ENCODE data around the gene NPC2.

NPC2 gene

DNA sequence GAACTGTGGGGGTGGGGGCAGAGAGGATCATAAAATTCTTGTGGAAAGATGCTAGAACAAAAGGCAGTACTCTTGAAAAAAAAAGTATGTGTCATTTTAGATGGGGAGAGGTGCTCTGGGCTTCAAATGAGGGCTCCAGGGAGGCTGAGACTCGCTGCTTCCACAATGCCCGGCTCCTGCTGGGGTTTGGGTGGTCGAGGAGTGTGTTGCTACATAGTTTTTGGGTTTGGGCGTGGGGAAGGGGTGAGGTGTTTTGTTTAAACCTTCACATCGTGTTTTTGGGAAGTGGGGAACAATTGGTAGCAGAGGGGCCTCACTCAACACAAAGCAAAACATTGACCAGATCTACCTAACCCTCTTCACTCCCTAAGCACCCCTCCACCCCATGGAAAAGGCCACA is 8.6 kb upstream of the NPC2 start:
- DNase-seq = no peak

DNA sequence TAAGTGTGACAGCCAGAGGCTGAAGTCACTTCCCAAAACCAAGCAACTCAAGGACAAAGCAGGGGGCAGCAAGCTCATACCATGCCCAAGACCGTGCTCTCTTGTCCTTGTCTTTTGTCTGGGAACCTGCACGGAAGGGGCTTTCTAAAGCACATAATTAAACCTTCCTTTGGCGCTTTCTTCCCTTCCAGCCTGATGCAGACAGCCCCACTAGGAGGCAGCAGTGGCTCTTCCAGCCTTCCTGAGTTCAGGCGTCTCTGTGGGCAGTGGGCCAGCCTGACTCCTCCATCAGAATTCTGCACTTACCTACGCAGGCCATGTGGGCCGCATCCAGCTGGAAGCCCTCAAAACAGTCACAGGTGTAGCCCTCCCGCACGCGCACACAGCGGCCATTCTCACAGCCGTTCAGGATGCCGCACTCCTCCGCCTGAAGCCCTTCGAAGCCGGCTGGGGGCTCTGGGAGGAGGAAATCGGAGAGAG is 8.1 kb upstream of the NPC2 start:
- DNase-seq = peak; percentile 85

DNA sequence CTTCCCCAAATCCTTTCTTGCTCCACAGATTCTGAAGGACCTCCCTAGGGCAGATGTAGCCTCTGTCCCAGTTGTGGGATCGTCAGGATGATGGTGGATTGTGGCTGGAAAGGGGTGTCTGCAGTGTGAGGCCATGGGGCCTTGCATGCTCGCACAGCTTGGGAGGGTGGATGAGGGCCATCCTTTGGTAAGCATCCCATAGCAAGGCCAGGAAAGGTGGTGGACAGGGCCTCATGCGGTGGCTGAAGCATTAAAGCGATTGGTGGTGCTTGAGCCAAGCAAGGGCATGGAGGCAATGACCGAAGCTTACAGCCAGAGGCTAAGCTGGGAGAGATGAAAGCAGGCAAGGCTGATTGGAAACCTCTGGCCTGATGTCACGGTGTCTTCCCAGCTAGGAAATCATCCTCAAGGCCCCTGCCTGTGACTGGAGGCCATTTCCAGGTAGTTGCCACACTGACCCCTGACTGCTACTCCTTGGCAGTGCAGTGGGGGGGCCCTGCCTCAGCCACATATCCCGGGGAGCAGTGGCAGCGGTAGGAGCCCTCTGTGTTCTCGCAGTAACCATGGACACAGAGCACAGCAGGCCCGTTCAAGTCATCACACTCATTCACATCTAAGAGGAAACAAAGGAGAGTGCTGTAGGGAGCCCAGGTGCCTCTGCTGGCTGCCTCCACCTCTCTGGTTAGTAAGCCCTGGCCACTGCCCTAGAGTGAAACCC is 7.5 kb upstream of the NPC2 start:
- DNase-seq = peak; percentile 50

DNA sequence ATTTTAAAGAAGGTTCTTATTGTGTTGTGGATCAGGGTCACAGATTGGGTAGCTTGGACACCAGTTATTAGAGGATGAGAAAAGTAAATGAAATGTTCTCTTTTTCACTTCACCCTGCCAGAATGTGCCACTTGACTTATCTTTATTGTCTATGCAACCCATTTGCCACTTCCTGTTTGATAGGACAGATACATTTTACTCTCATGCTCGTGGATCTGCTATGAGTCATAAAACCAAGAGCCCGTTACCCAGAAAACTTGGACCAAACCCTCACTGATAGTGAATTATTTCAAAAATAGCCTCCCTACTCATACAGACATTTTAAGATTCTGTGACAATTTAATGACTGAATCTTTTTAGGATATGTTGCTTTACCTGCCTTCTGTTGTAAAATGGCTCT is 2.3 kb upstream of the NPC2 start:
- no peak for DNase-seq

DNA sequence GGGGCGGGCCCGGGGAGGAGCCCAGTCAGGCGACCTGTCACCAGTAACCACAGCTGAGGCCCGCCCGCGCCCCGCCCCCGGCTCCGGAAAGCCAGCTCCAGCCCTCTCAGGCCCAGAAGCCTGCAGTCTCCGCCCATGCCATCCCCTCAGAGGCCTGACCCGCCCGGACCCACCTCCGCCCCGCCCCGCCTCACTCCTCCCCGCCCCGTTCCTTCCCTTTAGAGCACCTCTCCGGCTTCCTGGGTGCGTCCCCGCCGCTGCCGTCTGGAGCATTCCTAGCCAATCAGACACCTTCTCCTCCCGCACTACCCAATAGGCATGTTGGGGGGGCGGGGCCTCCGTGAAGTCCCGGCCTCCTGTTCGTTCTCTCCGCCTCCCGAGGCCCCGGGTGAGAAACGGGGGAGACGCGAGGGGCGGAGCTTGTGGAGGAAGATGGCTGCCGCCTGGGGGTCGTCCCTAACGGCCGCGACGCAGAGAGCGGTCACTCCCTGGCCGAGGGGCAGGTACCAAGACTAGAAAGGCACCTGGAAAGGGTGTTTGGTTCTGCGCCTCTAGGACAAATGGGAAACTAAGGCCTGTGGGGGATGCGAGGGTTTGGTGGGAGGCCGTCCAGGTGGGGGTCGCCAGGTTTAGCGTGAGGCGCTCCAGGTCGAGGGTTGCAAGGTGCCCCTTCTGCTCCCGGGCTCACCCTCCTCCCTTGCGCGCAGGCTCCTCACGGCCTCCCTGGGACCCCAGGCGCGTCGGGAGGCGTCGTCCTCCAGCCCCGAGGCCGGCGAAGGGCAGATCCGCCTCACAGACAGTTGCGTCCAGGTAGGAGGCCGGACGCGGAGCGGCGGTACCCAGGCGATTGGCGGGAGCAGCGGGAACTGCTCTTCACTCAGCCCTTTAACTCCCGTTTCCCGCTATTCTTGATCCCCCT is 497 bp upstream of the NPC2 start, which contains the start of gene ISCA2:
TSS of gene ISCA2 (plus strand) at position 423 of the 919 bp plus-strand sequence. CDS start at position 433, 10 bp downstream.
- peak; percentile 99 for DNase-seq

DNA sequence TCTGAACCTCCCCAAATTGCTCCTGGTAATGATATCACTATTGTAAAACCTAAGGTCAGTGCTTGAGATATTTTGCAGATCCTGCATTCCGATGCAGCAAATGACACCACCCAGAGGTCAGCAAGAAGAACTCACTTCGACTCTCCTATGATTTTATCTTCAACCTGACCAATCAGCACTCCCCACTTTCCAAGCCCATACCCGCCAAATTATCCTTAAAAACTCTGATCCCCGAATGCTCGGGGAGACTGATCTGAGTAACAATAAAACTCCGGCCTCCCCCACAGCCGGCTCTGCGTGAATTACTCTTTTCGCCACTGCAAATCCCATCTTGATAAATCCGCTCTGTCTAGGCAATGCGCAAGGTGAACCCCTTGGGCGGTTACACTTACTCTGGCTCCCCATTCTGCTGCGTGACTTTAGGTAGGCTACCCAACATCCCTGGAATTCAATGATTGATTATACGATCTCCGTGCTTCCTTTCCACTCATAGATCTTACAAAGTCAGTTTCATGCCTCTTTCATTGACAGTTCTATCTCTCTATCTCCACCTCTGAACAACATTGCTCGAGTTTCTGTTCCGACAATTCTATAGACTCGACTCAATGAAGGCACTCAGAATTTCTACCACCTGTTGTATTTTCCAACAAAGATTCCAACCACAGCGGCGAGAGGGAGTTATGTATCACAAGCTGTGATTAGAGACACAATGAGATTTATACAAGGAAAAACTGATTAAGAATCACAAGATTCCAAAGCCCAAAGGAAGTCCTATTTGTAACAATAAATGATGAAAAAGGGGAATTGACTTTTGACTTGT is 939 bp downstream of the NPC2 start:
- DNase-seq = no peak

DNA sequence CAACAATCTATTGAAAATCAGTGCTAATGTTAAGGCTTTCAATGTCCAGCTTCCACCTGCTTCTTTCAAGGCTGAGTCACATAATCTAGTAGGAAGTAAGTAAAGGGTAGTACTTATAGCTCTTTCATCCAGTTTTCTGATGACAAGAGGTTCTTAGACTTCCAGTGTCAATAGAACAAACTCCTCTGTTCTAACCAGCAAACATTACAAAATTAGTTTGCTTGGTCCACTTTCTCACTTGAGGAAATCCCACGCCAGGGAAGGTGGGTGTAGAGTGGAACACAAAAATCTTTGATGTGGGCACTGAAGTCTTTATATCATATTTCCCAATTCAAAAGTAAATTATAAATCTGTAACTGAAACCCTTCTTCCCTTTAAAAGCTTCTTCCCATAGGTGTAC is 2.6 kb downstream of the NPC2 start:
- no peak for DNase-seq

DNA sequence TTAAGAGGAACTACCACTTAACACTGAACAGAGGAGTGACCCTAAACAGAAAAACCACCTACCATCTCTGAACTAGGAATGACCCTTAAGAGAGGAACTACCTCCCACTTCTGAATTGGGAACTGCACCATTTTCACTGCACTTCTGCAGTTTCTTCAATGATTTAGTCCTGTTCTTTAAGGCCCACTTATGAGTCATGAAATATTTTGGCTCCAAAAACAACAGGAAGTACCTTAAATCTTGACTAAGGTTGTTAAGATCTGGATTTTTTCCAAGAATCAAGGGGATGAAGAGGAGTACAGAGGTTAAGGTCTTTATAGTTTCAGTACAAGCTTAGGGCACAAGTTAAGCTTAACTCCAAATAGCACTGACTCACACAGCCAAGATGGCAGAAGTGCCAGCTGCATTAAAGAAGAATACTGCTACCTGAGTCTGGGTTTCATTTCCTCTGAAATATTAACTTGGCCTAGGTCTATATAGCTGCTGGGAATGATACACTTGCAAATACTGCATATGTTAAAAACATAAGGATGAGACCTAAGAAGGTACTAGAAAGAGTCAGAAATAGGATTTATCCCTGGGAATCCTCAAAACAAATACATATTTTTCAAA is 4.2 kb downstream of the NPC2 start:
- no peak for DNase-seq

DNA sequence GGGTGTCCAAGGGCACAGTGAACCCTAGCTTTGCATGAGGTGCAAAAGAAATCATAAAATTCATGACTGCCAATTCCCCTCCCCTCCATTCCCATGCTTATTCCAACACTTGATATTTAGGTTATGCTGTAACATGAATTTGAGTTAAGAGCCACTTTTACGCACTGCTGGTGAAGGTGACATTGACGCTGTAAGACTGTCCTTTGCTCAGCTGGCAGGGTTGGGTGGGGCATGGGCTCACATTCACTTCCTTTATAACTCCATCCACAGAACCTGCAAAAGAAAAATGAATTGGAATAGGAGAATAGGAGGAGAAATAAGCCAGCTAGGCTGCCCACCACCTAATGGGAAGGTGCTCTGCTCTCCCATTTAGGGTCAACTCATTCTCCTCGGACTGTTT is 6.9 kb downstream of the NPC2 start:
- DNase-seq = no peak

DNA sequence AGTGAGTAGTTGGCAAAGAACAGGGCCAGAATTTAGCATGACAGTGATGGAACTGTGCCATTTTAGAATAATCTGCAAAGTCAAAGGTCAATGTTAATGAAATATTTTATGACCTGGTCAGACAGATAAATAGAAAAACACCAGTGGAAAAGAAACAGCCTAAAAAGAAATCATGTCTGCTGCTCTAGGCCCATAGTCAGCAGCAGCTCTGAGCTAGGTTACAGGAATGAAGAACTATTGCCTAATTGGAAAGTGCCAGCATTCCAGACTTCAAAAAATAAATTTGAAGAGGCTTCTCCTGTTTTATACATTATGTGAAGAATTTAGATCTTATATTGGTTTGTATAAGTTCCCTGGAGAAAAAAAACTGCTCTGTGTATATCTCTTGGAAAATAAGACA is 9.8 kb downstream of the NPC2 start:
- no peak for DNase-seq

DNA sequence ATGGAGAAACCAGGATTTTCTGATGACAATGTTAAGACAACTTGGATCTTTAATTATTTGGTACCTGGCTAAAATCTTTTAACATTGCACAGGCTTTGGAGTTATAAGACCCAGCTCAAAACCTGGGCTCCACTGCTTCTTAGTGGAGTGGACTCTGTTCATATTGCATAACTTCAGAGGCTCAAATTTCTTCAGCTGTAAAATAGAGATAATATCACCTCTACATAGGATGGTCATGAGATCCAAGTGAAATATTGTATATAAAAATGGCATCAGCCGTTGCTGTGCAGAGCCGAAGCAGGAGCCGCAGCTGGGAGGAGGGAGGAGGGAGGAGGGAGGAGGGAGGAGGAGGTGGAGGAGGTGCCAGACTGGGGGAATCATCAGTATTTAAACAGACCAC is 10.5 kb downstream of the NPC2 start:
- no peak for DNase-seq

DNA sequence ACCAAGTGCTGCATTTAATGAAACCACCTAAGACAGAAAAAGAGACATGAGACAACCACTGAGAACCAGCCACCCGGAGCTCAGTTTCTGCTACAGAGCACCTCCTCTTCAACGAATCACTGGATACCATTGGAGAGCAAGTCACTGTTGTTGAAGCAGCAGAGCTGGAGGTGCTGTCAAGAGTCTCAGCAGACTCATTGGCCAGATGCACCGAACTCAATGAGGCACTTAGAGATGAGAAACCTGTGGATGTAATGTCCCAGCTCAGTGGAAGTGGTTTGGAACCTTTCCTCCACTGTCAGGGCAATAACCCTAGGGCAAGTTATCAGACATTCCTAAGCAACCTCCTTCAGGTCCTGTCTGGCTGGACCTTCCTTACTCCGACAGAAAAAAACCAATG is 13.1 kb downstream of the NPC2 start:
- DNase-seq = no peak

DNA sequence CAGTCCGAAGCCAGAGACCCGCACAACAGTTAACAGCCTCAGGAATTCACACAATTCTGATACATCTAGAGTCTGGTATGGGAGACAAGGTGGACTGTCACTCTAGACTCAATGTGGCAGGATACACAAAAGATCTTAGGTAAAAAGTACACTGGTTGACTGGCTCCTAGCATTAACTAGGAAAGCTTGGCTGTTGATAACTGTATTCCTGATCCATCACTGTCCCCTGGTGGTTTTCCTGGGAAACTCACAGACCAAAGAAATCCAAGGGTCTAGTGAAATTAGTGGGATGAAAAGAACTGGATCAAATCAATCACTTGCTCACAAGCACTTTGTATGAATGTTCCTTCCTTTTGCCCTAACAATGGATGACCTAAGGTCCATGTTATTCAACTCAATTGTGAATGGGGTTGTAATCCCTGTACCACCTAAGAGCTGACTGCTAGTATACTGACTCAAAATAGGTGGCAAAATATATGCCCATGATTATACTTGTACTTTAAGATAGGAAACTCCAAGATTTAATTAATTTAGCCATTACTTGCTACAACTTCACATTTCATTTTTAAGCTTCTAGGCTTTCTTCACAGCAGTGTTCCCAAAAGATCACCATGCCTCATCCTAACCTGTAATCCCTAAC is 14.0 kb downstream of the NPC2 start:
- DNase-seq = peak; percentile 37

DNA sequence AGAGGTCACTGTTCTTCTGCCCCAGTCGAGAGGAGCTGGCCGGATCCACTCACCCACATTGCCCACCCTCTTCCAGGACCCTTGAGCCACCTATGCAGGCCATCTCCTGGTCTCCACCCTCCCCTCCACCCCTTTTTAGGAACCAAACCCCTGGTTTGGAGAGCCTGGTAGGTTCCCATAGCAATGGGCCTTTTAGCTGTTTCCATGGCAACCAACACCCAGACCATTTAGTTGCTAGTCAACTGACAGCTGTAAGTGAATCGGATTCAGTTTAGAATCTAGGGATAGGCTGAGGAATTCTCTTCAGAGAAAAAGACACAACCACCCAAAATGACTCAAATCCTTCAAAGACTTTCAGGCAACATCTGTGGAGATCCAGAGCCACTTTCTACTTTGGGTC is 16.5 kb downstream of the NPC2 start:
- DNase-seq = no peak

DNA sequence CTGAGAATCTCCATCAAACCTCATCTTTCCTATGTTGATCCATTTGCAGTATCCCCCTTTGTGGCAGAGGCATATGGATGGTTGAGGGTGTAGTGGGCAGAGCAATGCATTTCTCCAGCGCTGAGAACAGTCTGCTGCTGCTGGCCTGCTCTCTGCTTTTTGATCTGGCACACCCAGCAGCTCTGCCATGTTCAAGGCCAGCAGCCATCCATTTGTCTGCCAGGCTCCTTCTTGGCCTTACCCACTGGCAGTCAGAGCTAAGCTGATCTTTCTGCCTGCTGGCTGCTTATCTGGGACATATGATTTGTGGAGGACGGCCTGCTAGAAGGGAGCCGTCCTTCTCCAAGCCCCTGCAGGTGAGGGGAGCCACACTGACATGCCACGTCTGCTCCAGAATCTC is 17.0 kb downstream of the NPC2 start:
- DNase-seq = no peak

DNA sequence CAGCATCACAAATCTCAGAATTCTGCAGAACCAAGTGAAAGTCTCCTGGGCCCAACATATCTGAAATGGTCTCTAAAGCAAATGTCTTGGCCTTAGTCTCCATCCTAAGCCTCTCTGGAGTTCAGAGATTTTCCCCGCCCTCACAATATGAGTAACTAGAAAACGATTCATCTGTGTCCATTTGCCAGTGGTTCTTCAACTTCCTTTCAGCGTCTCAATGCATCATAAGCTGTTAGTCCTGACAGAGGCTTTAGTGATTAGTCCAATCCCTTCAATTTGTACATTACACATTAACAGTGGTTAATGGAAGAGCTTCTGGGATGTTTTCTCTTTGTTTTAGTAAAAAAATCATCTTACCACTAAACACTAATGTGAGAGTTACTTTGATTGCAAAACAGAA is 17.4 kb downstream of the NPC2 start:
- DNase-seq = no peak

DNA sequence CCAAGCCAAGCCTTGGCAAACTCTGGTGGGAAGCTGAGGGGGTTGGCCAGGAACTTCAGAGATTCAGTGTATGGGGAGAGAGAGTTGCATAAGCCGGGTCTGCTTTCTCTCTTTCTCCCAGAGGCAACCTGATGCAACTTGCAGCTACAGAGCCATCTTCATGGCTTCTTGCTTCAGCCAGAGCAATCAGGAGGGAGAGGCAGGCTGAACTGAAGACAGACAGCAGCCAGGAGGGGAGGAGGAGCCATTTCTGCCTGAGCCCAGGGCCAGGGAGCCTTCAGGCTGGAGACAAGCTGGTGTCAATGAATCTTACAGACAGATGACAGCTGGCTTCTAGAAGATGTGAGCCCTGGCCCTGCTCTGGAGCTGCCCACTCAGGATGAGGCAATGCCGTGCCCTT is 18.7 kb downstream of the NPC2 start:
- DNase-seq = no peak

DNA sequence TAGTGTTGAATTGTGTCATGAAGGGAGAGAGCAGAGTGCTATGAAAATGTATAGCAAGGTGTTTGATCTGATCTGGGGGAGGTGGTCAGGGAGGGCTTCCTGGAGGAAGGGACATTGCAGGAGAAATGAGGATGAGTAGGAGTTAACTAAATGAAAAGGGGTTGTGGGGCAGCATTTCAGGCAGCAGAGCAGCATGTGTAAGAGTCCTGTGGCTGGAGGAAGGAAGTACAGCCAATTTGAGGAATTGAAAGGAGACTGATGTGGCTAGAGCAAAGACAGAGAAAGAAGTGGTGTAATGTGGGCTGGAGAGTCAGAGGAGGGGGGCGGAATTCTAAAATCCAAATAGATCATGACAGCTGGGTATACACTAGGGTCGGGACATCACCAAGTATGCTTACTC is 20.5 kb downstream of the NPC2 start:
- no peak for DNase-seq

DNA sequence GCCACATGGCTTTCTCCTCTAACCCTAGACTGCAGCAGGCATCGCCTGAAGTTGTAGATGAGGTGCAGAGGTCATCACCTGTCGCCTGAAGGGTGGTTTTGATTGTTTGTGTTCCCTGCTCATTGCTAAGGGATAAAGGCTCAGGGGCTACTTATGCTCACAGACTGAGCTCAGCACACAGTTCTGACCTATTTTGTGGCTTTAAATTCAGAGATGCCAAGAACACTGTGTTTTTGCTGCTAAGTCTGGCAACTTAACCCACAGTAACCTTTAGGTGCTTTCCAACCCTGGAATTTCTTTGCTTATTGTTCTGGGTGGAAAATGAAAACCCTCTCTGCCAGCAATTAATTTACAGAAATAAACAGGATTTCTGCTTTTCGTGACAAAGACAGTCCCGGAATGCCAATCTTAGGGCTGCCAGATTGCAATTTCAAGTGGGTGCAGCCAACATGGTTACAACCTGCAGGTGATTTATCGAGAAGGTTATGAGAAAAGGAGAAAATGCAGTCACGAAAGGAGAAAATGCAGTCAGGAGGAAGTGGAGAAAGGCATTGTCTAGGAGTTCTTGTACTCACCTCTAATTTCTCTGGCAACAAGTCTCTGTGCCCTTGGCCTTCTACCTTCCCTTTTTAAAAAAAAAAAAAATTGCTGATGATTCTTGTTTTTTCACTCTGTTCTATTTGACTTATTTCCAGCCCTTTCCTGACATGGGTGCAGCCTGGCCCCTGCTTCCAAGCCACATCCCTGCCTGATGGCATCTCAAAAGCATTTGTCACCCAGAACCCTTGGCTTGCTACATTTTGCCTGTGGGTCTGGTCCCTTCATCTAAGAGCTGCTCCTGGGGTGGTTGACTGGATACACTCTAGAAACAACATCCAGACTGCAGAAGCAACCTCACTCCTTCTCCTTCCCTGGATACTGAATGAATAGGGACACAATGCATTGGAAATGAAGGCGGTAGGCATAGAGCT is 23.3 kb downstream of the NPC2 start:
- DNase-seq = no peak

DNA sequence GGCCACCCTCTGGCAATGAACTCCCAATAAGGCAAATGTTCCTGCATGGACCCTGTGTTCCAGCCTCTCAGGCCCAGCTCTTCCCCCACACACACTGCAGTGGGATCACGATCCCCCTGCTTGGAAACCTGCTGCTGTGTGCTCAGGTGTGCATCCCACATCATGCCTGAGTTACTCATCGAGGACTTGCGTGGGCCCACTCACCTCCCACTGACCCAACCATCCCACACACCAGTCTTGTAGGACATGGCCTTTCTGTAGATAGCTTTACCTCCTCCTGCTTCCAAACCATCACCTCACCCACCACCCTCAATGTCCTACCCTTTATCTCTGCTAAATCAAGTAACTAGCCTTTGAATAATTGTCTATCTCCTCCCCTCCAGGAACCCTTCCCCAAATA is 24.6 kb downstream of the NPC2 start:
- no peak for DNase-seq

DNA sequence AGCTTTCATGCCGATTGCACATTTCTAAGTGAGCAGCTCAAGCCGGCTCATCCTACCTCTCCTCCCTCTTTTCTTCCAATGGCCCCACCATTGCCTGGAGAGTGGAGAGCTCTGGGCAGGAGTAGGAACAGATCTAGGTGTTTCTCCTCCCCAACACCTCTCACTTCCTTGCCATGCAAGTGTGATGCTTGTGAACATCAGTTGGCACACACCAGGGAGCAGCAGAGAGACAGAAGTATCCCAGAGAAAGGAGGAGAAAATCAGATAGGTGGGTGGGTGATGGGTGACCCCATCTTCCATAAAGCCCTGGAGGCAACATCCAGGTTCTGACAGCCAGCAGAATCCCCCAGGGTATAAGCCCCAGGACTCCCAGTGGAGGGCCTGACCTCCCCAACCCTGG is 27.8 kb downstream of the NPC2 start:
- no peak for DNase-seq

All from NCI-H1105 treated with DMSO at 0.1 percent for 48 hours (cell line).